Activated CD8-positive, alpha-beta memory T cell treated with anti-CD3 and anti-CD28 coated beads, Interleukin-2, amount 50 U/mL, for 1 hour (primary cell): Measurements from ENCODE around the gene OPTC.

Source experiments
- DNase-seq: peaks from one replicate; pipeline ENCODE4 v3.0.0-alpha.2; 2020; ENCODE audit errors: extremely low read depth

Gene OPTC

GRCh38 chr1:203558064-203558760 lies 64.3 kb downstream of the OPTC start:
- no peak for DNase-seq
